Liver (tissue), 9 donors: ENCODE results near the gene SLC49A3. TPM values are rescaled to one million over a fixed set of nuclear protein-coding genes. Genes with fewer than 3 reads are reported as not detected.

Source experiments
- DNase-seq: peaks from one replicate; pipeline ENCODE4 v3.0.0-alpha.2; 2017; ENCODE audit warnings: low spot score
- H3K27ac ChIP-seq, 2 donors: one replicate each; pipeline ENCODE4 v1.7.0; 2013; ENCODE audit warnings: inconsistent platforms in 2 of 2, low read length in 2 of 2, control low read depth in 1 of 2, low read depth in 1 of 2, mild to moderate bottlenecking in 1 of 2
- H3K27me3 ChIP-seq, 4 donors: one replicate each; pipeline versions ENCODE4 v1.6.1 to v1.7.0; 2013; ENCODE audit warnings: low read length in 3 of 4, inconsistent platforms in 1 of 4, mild to moderate bottlenecking in 1 of 4, moderate library complexity in 1 of 4; ENCODE audit not compliant: control insufficient read depth in 4 of 4, insufficient read depth in 4 of 4
- H3K36me3 ChIP-seq, 4 donors: one replicate each; pipeline versions ENCODE4 v1.6.1 to v1.7.0; 2013; ENCODE audit warnings: low read length in 3 of 4, mild to moderate bottlenecking in 3 of 4, low read depth in 1 of 4, moderate library complexity in 1 of 4; ENCODE audit not compliant: control insufficient read depth in 4 of 4, insufficient read depth in 3 of 4
- H3K4me1 ChIP-seq, 4 donors: one replicate each; pipeline versions ENCODE4 v1.6.1 to v1.7.0; 2013; ENCODE audit warnings: low read length in 3 of 4, mild to moderate bottlenecking in 3 of 4, moderate library complexity in 1 of 4; ENCODE audit not compliant: control insufficient read depth in 4 of 4, insufficient read depth in 4 of 4
- H3K4me3 ChIP-seq, 3 donors: one replicate each; pipeline versions ENCODE4 v1.6.1 to v1.7.0; 2013; ENCODE audit warnings: low read length in 3 of 3, control low read depth in 1 of 3, low read depth in 1 of 3, mild to moderate bottlenecking in 1 of 3
- H3K9ac ChIP-seq, 2 donors: one replicate each; pipeline ENCODE4 v1.7.0; 2013; ENCODE audit warnings: low read length in 2 of 2, mild to moderate bottlenecking in 2 of 2, moderate library complexity in 2 of 2, control low read depth in 1 of 2, low read depth in 1 of 2
- H3K9me3 ChIP-seq, 4 donors: one replicate each; pipeline versions ENCODE4 v1.6.1 to v1.7.0; 2013; ENCODE audit warnings: low read length in 3 of 4; ENCODE audit not compliant: control insufficient read depth in 4 of 4
- CTCF ChIP-seq: fragments of 150-350 bp; IDR thresholded peaks from 2 replicates; pipeline ENCODE4 v1.5.1; 2017; ENCODE audit warnings: improper control_type of control experiment, low read depth, low read length; ENCODE audit not compliant: missing input control
- EGR1 ChIP-seq, 2 donors: IDR thresholded peaks; 2 replicates each; pipeline ENCODE4 v1.6.1; 2016 to 2018; ENCODE audit warnings: antibody characterized with exemption in 2 of 2, low read depth in 2 of 2
- FOXA1 ChIP-seq: IDR thresholded peaks from 2 replicates; pipeline ENCODE4 v1.6.1; 2016; ENCODE audit warnings: antibody characterized with exemption
- FOXA2 ChIP-seq: IDR thresholded peaks from 2 replicates; pipeline ENCODE4 v1.6.1; 2016; ENCODE audit warnings: antibody characterized with exemption
- HNF4A ChIP-seq, 2 donors: conservative IDR thresholded peaks; 2 replicates each; pipeline ENCODE4 v1.6.1; 2016; ENCODE audit warnings: antibody characterized with exemption in 2 of 2, mild to moderate bottlenecking in 2 of 2
- HNF4G ChIP-seq: IDR thresholded peaks from 2 replicates; pipeline ENCODE4 v1.6.1; 2016; ENCODE audit warnings: antibody characterized with exemption
- JUND ChIP-seq, 2 donors: IDR thresholded peaks; 2 replicates each; pipeline ENCODE4 v1.6.1; 2016; ENCODE audit warnings: antibody characterized with exemption in 2 of 2
- RAD21 ChIP-seq, 2 donors: IDR thresholded peaks; 2 replicates each; pipeline ENCODE4 v1.6.1; 2016; ENCODE audit warnings: antibody characterized with exemption in 2 of 2, mild to moderate bottlenecking in 2 of 2
- REST ChIP-seq: IDR thresholded peaks from 2 replicates; pipeline ENCODE4 v1.6.1; 2016; ENCODE audit warnings: antibody characterized with exemption, mild to moderate bottlenecking
- RXRA ChIP-seq, 2 donors: IDR thresholded peaks; 2 replicates each; pipeline ENCODE4 v1.6.1; 2017 to 2018; ENCODE audit warnings: antibody characterized with exemption in 2 of 2, mild to moderate bottlenecking in 1 of 2
- TAF1 ChIP-seq: conservative IDR thresholded peaks from 2 replicates; pipeline ENCODE4 v1.6.1; 2016; ENCODE audit warnings: antibody characterized with exemption, mild to moderate bottlenecking
- YY1 ChIP-seq: IDR thresholded peaks from 2 replicates; pipeline ENCODE4 v1.6.1; 2016; ENCODE audit warnings: antibody characterized with exemption, mild to moderate bottlenecking
- WGBS: extraction: QIAGEN DNeasy Blood & Tissue Kit; methylation state at CpG from one replicate; pipeline ENCODE4 v1.1.7; 2013; 5-methylcytosine and 5-hydroxymethylcytosine counted together
- polyA plus RNA-seq, 2 donors: library from polyadenylated mRNA; stranded (reverse) in 1 of 2; unstranded in 1 of 2; fragments of 200-250 nt in 1 of 2; fragments of >200 nt in 1 of 2; fragmentation: Nextera tagmentation in 1 of 2; extraction: Ambion mirVana in 1 of 2; gene quantifications; one replicate each; pipeline versions ENCODE4 v1.2.1 to v1.2.3, GENCODE V29; 2013 to 2015
- total RNA-seq, 2 donors: library from RNA; depleted of rRNA; stranded (reverse); fragments of >200 nt; gene quantifications; one replicate each; pipeline ENCODE4 v1.2.3, GENCODE V29; 2014
- donor health status: healthy.
- donor health status: healthy.
- donor health status: healthy.
- donor health status: healthy.
- donor health status: healthy.

SLC49A3 gene
- total and polyA plus RNA-seq, 4 donors = 0.40 to 3.6 (median 2.0) TPM

GRCh38 chr4:665381-665750 lies 23.6 kb downstream of the SLC49A3 start:
- H3K4me3 ChIP-seq = no peak overlapping the region
- peaks cover 0 to under 1% (median 0%) of the 10 kb centered on the region in 4 donors for H3K36me3 ChIP-seq
- TF ChIP-seq EGR1 (IDR thresholded peaks at IDR 0.05; ENCODE audit: low read depth in 2 of 2) (no peak), JUND (IDR thresholded peaks at IDR 0.05) (no peak), RAD21 (IDR thresholded peaks at IDR 0.05) (no peak), HNF4G (no peak), CTCF (no peak), REST (no peak)
- no peaks in the 10 kb centered on the region for H3K27me3 ChIP-seq
- no peak overlapping the region for H3K9ac ChIP-seq
- H3K27ac ChIP-seq = no peak overlapping the region
- 90% methylated on average over 12 of the region's 12 CpGs for WGBS
- no peak for DNase-seq
- H3K4me1 ChIP-seq = no peaks in the 10 kb centered on the region
- H3K9me3 ChIP-seq = no peaks in the 10 kb centered on the region

GRCh38 chr4:664713-665231 lies 24.2 kb downstream of the SLC49A3 start:
- Histone ChIP-seq H3K9me3 (no peaks in the 10 kb centered on the region), H3K4me1 (no peaks in the 10 kb centered on the region), H3K9ac (no peak overlapping the region)

More at GRCh38 chr4:664713-665231, 24.2 kb downstream of the SLC49A3 start:
- Histone ChIP-seq H3K36me3 (no peaks in the 10 kb centered on the region), H3K27me3 (no peaks in the 10 kb centered on the region), H3K27ac (no peak overlapping the region), H3K4me3 (no peak overlapping the region)
- TF ChIP-seq HNF4G = no peak
- no peak for TF ChIP-seq RXRA (IDR thresholded peaks at IDR 0.05)
- TF ChIP-seq REST = no peak
- no peak for TF ChIP-seq CTCF
- no peak for TF ChIP-seq FOXA1
- TF ChIP-seq FOXA2 = no peak
- no peak for TF ChIP-seq JUND (IDR thresholded peaks at IDR 0.05)
- no peak for TF ChIP-seq TAF1
- no peak for TF ChIP-seq HNF4A (conservative IDR thresholded peaks at IDR 0.05)
- TF ChIP-seq YY1 = no peak
- DNase-seq = no peak
- 96% methylated on average over 24 of the region's 24 CpGs for WGBS
